GM21786 (cell line): Measurements from ENCODE around the gene PIP5K1C.
"Not testable (repeated sequence)": the region's sequence is repeated elsewhere in the genome, so short reads cannot be mapped to it uniquely, and the experiment has no call there.

Experiments
- ATAC-seq: cut with Tn5 transposase; IDR thresholded peaks from one replicate; pipeline ENCODE4 v1.9.1; 2021; ENCODE audit not compliant: unreplicated experiment

Gene PIP5K1C

DNA sequence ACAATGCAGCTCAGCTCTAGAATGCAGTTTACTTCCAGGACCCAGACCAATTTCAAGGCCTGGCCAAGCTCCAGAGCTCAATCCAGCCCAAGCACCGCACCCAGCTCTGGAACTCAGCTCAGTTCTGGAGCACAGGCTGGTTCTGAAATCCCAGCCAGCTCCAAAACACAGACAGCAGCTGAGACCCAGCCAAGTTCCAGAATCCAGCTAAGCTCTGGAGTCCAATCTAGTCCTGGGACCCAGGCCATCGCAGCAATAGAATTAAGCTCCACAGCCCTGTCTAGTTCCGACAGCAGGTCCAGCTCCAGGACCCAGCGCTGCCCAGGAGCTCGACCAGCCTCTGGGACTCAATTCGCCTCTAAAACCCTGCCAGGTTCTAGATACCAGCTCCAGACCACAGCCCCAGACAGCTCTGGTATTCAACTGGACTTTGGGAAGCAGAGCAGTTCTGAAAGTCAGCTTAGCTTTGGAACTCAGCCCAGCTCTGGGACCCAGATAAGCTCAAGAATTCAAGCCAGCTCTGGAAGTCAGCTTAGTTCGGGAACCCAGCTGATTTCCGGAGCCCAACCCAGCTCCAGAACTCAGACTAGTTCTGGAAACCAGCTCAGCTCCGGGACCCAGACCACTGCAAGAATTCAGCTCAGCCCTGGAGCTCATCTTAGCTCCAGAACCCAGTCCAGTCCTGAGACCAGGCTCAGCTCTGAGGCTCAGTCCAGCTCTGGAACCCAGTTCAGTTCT lies 108.2 kb downstream of the PIP5K1C start:
- ATAC-seq: no peak

DNA sequence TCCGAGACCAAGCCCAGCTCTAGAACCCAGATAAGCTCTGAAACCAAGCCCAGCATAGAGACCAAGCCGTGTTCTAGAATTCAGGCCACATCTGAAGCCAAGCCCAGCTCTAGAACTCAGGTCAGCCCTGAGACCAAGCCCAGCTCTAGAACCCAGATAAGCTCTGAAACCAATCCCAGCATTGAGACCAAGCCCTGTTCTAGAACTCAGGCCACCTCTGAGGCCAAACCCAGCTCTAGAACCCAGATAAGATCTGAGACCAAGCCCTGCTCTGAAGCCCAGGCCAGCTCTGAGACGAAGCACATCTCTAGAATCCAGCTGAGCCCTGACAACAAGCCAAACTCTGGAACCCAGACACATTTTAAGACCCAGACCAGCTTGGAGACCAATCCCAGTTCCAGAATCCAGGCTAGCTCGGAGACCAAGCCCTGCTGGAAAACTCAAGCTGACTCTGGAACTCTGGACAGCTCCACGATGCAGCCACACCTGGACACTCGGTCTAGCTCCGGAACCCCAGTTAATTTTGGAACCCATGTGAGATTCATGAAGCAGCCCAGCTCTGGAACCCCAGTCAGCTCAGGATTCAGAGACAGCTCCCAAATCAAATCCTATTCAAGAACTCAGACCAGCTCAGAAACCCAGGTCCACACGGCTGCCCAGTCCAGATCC lies 109.1 kb downstream of the PIP5K1C start:
- ATAC-seq: no peak

DNA sequence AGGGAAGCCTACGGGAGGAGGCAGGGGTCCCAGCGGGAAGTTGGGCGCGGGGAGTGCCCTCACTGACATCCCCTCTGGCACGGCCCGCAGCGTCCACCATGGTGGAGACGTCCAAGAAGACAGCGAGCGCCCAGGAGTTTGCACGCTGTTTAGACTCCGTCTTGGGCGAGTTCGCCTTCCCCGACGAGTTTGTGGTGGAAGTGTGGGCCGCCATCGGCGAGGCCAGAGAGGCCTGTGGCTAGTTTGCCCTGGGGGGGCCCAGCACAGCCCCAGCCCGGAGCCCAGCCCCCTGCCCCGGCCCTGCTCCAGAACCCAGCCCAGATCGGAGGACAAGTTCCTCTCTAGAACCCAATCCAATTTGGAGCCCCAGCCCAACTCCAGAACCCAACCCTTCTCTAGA lies 110.3 kb downstream of the PIP5K1C start:
- no peak for ATAC-seq

DNA sequence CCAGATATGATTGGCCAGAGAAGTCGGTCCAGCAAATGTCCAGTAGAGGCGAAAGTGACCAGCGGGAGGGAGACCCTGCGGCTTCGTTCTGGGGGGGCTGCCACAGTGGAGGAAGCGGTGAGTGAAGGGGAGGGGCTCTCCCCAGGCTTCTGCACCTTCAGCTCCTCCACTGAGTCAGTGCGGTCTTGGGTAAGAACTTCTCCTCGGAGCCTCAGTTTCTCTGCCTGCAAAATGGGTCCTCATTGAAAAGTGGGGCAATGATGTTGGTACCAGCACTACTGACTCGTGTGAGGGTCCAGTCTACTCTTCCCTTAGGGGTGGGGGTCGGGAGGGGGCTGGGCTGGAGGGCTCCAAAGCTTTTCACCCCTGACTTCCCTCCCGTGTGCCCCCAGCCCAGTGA lies 110.8 kb downstream of the PIP5K1C start:
- no peak for ATAC-seq

DNA sequence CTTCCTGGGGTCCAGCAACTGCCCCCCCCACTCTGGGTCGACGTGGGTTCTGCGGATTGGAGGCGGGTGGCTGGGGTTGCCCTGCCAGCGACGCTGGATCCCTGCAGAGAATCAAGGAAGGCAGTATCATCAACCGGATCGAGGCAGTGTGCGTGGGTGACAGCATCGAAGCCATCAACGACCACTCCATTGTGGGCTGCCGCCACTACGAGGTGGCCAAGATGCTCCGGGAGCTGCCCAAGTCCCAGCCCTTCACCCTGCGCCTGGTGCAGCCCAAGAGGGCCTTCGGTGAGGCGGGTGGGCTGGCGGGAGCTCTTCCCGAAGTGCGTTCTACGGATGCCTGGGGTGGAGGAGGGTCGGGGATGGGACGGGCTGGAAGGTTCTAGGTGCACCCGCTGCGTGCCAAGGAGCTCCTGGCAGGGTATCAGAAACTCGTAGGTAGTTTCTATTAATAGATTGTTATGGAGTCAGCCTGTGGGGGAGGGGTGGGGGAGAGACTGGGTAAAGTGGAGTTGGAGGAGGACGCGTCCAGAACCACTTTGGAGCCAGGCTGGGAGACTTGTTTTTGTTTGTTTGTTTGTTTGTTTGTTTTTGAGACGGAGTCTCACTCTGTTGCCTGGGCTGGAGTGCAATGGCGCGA lies 113.4 kb downstream of the PIP5K1C start:
- ATAC-seq: no peak

DNA sequence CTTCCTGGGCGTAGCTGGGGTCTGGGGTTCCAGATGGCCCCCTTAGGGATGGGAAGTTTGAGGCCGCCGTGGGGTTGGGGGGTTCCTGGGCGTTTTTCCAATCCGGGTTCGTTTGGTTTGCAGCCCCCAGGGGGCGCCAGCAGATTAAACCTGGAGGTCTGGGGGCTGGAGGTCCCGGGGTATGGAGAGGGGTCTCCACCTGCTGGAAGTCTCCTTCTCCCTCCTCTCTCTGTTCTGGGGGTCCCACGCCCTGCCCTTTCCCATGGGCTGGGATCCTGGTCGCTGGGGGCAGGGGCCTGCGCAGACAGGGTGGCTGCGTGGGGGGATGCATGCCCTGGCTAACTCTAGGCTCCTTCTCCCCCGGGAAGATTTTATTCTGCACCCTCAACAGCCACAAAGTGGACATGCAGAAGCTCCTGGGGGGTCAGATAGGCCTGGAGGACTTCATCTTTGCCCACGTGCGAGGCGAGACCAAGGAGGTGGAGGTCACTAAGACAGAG lies 114.1 kb downstream of the PIP5K1C start:
- no peak for ATAC-seq

DNA sequence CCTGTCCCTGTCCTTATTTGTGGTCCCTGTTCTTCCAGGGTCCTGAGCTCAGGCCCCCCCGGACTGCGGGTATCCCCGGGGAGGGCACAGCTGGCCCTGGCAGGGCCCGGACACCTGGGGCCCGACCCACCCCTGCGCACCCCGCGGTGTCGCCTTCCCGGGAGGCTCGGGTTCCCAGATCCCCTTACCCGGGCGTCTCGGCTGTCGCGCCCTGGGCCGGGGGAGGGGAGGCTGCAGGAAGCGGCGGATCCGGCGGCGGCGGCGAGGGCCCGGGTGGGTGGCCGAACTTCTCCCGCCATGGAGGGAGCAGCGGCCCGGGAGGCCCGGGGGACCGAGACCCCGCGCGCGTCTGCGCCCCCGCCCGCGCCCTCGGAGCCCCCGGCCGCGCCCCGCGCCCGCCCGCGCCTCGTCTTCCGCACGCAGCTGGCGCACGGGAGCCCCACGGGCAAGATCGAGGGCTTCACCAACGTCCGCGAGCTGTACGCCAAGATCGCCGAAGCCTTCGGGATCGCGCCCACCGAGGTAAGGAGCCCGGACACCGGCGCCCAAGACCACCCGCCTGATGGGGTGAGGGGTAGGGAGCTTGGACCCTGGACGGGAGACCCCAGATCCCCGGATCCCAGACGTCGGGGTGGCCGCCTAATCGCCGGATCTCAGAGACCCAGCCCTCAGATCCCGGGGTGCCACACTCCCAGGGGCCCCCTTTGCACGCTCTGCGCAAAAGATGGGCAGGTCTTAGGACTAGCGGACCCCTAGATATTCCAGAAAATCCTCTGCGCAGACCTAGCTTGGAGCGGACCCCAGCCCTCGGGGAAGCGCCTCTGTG lies 114.8 kb downstream of the PIP5K1C start, which contains the start of gene GIPC3:
GIPC3 (plus strand) TSS at position 178 of the 826 bp plus-strand sequence; CDS start at position 298, 120 bp downstream.
- no peak for ATAC-seq

DNA sequence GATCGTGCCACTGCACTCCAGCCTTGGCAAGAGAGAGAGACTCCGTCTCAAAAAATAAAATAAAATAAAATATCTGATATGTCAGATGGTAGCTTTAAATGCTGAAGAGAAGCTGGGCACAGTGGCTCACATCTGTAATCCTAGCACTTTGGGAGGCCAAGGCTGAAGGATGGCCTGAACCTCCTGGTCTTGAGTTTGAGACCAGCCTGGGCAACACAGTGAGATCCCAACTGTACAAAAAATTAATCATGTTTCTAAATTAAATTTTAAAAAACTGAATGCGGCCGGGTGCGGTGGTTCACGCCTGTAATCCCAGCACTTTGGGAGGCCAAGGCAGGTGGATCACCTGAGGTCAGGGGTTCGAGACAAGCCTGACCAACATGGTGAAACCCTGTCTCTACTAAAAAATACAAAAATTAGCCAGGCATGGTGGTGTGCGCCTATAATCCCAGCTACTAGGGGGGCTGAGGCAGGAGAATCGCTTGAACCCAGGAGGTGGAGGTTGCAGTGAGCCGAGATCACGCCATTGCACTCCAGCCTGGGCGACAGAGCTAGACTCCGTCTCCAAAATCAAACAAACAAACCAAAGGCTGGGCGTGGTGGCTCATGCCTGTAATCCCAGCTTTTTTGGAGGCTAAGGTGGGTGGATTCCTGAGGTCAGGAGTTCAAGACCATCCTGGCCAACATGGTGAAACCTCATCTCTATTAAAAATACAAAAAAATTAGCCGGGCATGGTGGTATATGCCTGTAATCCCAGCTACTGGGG lies 116.0 kb downstream of the PIP5K1C start:
- ATAC-seq: not testable (repeated sequence)

DNA sequence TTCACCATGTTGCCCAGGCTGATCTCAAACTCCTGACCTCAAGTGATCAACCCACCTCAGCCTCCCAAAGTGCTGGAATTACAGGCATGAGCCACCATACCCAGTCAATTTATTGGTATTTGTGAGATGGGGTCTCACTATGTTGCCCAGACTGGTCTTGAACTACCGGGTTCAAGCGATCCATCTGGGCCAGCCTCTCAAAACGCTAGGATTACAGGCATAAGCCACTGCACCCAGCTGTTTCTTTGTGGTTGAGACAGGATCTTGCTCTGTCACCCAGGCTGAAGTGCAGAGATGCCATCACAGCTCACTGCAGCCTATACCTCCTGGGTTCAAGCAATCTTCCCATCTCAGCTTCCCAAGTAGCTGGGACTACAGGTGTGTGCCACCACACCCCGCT lies 118.5 kb downstream of the PIP5K1C start:
- ATAC-seq: not testable (repeated sequence)
